Stomach (tissue), 4 donors: Measurements from ENCODE around the gene GGACT.

Source experiments
- CTCF ChIP-seq, 7 experiments: fragments of 450-650 bp in 4 of 7; fragments of 200-600 bp in 3 of 7; sonication (generic) in 3 of 7; IDR thresholded peaks; one replicate each; pipeline ENCODE4 v1.5.1; 2016 to 2019; ENCODE audit warnings: antibody characterized with exemption in 7 of 7, control low read depth in 2 of 7, mild to moderate bottlenecking in 1 of 7
- EP300 ChIP-seq: sonication (generic); formaldehyde crosslinking; IDR thresholded peaks from one replicate; pipeline ENCODE4 v1.6.1; 2017; ENCODE audit warnings: antibody characterized with exemption
- POLR2A ChIP-seq, 4 donors: fragments of 450-650 bp; IDR thresholded peaks; one replicate each; pipeline ENCODE4 v1.6.1; 2016; ENCODE audit warnings: antibody characterized with exemption in 4 of 4, control low read depth in 2 of 4, mild to moderate bottlenecking in 1 of 4, moderate library complexity in 1 of 4
- POLR2AphosphoS5 ChIP-seq, 3 donors: sonication (generic); formaldehyde crosslinking; IDR thresholded peaks; one replicate each; pipeline ENCODE4 v1.6.1; 2016; ENCODE audit warnings: antibody characterized with exemption in 3 of 3

GRCh38 chr13:100540621-100541020 is 48.0 kb downstream of the GGACT start:
- TF ChIP-seq CTCF (IDR thresholded peaks at IDR 0.05) (no peak), POLR2AphosphoS5 (IDR thresholded peaks at IDR 0.05) (no peak), EP300 (no peak), POLR2A (IDR thresholded peaks at IDR 0.05) (no peak)
